SH-SY5Y (cell line): ENCODE results near the gene CRYL1.

Experiments
- GATA2 ChIP-seq: IDR thresholded peaks from 2 replicates; pipeline ENCODE4 v1.6.1; 2011; ENCODE audit warnings: mild to moderate bottlenecking, low read depth, low read length
- GATA3 ChIP-seq: IDR thresholded peaks from 2 replicates; pipeline ENCODE4 v1.6.1; 2011; ENCODE audit warnings: low read depth, mild to moderate bottlenecking, low read length, moderate library complexity

- TF ChIP-seq GATA2 (no peak), GATA3 (no peak)
Measured at GRCh38 chr13:20503088-20504083, 22.3 kb downstream of the CRYL1 start.
